Smooth muscle cell of the brain vasculature (primary cell): ENCODE measurements around the gene RTP3.
"Not testable (repeated sequence)": the region's sequence is repeated elsewhere in the genome, so short reads cannot be mapped to it uniquely, and the experiment has no call there.

Experiments used
- DNase-seq: peaks from one replicate; pipeline ENCODE4 v3.0.0-alpha.2; 2012; ENCODE audit warnings: low read depth, low spot score

RTP3 gene

DNA sequence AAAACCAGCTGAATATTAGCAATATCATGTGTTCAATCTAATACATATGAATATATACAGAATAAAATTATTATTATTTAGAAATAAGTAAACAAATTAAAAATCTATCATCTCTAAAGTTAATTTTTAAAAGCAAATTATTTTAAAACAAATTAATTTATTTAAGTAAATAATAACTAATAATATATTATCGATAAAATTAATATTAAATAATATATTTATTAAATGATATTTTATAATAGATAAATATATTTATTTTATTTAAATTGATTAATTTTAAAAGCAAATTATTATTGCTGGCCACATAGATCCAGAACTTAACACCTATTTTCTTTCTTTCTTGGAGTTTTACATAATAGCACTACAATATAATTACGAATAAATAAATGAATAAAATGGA lies 22.2 kb downstream of the RTP3 start:
- DNase-seq: no peak

DNA sequence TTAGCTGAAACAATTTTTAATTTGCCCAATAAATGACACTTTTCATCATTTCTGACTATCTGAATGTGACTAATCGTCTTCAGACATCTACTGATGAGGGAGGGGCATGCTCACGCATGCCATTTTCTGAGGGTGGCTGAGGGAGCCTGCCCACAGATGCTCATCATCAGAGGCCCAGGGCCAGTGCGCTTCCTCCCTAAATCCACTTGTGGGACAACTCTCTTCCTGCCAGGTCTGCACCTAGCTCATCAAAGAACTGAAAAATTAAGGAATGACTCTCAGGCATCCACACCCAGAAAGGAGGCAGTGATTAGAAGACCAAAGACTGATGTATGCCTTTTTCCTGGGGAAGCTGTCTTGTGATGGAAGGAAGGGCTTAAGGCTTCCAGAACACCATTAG lies 22.8 kb downstream of the RTP3 start:
- DNase-seq: no peak

DNA sequence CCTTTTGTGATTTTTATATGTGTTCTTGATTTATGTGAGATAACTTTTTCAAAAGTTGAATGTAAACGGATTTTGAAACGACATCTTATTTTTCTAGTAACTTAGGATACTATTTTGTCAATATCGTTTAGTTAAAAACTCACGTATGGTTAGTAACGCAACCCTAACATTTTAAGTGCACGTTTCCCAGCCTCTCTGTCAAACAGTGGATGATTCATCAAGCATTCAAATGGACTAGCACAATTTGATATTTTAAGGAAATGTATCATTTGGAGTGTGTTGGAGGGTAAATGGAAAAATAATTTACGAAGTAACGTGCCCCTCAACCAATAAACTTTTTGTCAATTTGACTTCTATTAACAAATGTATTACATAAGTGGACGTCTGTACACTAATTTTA lies 23.3 kb downstream of the RTP3 start:
- no peak for DNase-seq

DNA sequence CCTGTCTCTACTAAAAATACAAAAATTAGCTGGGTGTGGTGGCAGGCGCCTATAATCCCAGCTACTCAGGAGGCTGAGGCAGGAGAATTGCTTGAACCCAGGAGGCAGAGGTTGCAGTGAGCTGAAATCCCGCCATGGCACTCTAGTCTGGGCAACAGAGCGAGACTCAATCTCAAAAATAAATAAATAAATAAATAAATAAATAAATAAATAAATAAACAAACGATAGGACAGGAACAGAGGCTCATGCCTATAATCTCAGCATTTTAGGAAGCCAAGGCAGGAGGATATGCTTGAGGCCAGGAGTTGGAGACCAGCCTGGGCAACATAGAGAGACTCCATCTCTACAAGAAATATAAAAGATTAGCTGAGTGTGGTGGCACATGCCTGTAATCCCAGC lies 24.4 kb downstream of the RTP3 start:
- DNase-seq: not testable (repeated sequence)

DNA sequence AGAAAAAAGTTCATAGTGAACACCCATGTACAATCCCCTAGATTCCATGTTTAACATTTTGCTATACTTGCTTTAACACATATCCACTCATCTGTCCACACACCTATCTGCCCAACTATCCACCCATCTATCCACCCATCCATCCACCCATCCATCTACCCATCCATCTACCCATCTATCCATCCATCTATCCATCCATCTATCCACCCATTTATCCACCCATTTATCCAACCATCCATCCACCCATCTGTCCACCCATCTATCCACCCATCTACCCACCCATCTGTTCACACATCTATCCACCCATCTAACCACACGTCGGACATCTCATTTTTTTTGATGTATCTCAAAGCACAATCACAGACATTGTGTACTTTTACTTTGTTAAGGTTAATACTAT lies 25.8 kb downstream of the RTP3 start:
- no peak for DNase-seq

DNA sequence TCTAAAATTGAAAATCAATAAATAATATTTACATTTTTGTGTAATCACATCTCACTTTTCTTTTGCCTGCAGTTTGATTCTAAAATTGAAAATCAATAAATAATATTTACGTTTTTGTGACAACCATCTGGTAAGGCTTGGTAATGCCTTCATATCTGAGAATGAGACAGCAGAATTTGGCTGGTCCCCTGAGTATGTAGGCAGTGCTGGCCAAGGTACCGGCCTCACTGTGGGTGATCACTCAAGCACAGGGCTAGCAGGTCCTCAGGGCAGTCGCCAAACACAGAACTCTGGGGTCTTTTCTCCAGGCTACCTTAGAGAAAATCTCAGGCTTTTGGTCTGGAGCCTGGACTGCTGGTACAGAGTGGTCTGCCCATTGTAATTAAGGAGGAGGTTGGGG lies 26.2 kb downstream of the RTP3 start:
- DNase-seq: no peak

DNA sequence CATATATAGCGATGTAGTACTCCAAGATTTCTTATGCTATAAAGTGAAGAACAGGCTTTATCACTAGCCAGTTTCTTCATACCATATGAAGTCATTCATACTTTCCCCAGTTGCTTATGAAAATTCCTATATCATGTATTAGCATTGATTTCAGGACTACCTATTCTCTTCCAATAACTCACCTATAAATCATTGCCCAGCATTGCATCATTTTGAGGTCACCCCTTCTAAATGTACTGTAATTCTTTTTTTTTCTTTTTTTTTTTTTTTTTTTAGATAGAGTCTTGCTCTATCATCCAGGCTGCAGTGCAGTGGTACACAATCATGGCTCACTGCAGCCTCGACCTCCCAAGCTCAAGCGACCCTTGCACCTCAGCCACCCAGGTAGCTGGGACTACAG lies 27.1 kb downstream of the RTP3 start:
- DNase-seq: no peak

DNA sequence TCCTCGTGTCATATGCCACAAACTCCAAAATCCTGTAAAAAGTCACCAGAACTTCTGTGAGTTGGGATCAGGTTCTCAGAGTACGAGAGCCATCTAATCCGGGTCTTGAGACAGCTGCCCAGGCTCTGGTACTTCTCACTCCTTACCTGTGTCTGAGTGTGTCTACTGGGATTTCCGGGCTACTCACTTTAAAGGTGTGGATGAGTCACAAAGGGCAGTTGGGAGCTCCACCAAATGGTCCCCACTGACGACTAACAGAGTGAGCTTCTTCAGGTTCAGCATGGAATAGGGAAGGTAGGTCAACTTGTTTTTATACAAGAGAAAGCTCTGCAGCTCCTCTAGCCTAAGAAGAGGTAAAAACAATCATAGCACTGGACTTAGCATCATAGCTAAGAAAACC lies 29.5 kb downstream of the RTP3 start:
- DNase-seq: no peak

DNA sequence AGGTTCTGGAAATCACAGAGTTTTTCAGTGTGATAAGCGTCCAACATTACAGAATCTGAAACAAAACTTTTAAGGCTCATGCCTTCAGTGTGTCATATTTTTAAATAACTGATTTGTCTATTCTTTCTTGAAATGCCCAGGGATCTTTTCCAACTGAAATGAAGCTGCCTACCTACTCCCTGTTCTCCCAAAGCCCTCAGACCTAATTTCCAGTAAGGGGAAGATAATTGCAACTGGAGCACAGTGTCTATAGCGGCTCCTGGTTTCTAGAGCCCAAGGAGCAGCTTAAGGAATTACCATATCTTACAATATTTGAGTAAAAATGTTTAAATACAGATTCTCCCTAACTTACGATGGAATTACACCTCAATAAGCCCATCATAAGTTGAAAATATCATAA lies 35.3 kb downstream of the RTP3 start:
- DNase-seq: no peak

DNA sequence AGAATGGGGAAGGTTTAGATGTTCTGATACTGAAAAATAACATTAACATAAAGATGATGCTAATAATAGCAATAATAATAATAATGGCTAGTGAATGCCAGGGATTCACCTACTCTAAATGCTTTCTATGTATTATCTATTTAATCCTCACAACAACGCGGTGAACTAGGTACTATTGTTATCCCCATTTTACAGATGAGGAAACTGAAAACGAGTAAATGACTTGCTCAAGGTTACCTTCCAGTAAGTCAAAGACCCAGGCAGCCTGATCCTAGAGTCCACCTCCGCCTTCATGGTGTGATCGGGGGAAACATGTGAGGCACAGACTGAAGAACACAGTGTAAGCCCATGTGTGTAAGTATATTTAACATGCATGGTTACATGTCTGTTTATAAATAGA lies 38.0 kb downstream of the RTP3 start:
- DNase-seq: no peak

DNA sequence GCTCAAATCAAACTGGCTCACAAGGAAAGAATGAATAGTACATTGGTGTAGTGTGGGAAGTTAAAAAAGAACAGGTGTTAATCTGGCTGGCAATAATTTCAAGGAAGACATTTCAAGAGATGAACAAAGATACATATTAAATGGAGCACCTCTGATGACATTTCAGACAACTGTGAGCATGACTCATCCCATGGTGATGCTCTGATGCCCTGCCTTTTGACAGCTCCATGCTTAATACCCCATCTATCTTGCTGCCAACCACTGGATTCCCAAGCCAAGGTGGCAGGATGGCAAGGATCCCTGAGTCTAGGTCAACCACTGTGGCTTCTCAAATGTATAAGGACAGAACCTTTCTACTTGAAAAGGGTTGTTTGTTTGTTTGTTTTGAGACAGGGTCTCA lies 39.0 kb downstream of the RTP3 start:
- DNase-seq: no peak

DNA sequence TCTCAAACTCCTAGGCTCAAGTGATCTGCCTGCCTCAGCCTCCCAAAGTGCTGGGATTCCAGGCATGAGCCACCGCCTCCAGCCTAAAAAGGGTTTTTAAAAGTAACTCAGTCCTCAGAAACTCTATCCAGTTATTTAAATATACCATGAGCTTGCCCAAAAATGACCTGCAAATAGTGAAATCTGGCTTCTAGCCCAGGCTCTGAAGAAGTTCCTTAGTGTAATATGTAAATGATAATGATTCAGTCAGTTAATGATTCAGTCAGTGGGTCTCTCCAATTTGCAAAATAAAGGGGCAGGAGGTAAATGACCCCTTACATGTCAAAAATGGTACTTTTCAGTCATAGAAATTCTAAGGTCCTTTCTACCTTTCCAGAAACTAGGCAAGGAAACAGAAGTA lies 39.5 kb downstream of the RTP3 start:
- no peak for DNase-seq

DNA sequence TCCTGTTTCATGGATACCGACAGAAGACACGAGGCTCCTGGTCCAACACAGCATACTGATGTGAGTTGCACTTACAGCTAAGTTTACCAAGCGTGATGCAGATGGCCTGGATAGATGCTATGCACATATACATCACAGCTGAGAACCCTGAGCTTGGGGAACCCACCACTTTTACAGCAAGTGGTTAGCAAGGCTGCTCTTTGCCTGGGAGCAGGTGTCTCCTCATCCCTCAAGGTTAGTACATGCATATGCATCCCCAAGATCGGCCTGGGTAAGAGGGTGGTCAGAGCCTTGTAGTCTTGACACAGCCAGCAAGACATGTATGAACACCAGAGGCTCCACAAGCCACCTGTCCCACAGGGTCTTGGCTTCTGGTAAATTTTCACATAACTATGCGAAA lies 40.0 kb downstream of the RTP3 start:
- DNase-seq: no peak

DNA sequence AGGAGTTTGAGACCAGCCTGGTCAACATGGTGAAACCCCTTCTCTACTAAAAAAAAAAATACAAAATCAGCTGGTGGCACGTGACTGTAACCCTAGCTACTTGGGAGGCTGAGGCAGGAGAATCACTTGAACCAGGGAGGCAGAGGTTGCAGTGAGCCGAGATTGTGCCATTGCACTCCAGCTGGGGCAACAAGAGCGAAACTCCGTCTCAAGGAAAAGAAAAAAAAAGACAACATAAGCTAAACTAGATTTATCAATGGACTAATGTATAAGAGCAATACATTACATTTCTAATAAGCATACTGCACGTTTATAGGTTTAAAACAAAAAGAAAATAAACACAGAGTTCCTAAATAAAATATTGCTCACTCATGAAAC lies 40.6 kb downstream of the RTP3 start:
- DNase-seq: not testable (repeated sequence)

DNA sequence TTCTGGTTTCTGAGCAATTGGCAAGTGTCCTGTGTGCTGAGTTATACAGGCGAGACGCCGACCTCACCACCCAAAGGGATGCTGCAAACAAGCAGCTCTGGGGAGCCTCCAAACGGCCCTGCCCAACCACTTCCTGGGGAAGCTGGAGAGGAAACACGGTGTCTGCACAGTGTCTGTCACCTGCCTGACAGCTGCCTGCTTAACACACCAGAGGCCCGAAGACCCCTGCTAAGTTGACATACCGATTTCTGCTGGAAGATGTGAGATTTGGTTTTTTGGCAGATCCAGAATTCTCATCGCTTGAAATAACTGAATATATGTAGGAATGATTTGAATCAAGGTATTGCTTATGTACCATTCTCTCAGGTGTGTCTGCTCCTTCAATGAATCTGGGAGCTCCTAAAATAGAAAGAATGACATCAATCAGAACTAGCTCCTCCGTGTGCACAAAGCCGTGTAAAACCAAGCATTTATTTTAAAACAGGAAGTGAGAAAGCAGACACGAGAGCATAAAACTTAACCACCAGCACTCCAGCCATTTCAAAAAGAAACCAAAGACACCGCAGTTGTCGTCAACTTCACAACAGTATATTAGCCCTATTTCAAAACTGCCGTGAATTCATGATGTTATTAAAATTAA lies 41.1 kb downstream of the RTP3 start:
- no peak for DNase-seq

DNA sequence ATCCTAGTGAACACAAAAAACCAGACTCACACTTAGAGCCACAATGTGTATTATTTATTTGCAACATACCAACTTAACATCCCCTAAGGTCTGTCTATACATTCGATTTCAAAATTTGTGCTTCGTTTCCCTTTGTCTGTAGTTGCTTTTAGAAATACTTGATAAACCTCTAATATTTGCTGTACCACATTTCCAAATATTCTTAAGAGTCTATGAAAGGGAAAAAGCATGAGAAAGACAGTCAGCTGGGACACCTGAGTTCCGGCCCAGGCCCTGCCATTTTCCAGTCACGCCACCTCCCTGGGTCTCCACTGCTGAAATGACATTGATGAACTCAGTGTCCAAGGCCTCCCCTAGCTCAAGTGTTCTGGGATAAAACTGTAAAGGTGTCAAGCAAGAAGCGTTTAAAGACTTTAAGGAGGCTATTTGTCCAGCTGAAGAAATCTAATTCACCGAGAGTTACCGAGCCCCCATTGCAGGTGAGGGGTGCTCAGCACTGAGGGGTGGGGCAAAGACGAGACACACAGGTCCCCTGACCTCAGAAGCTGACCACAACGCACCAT lies 41.7 kb downstream of the RTP3 start:
- no peak for DNase-seq

DNA sequence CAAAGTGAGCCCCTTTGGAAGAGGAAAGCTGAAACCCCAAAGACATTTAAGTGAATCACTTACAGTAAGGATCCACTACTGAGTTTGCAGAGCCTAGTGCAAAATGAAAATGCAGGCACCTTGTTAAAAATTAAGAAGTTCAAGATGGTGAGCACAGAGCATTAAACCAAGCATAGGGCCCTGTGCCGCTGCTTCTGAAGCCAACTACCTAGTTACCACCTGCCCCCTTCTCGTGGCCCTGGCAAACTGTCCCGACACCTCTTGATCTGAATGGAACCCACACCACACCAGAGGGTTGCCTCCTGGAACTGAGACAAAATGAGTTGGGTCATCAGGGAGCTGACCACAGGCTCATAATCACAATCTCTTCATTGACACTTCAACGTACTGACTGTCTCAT lies 42.8 kb downstream of the RTP3 start:
- no peak for DNase-seq

DNA sequence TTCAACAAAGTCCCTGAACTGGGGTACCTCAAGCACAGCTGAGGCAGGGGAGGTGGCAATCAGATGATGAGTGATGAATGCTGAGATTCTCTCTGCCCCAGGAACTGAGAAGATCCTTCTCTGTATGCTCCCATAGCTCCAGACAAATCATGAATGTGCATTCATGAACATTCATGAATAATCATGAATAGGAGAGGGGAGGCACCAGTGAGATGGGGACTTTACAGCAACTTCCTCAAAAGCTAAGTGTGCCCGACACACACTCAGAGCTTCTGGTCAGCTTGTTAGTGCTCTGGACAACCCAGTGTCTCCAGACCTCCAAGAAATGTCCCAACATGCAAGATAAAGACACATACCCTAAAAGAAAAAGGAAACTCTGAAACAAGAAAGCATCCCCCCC lies 44.1 kb downstream of the RTP3 start:
- DNase-seq: no peak

DNA sequence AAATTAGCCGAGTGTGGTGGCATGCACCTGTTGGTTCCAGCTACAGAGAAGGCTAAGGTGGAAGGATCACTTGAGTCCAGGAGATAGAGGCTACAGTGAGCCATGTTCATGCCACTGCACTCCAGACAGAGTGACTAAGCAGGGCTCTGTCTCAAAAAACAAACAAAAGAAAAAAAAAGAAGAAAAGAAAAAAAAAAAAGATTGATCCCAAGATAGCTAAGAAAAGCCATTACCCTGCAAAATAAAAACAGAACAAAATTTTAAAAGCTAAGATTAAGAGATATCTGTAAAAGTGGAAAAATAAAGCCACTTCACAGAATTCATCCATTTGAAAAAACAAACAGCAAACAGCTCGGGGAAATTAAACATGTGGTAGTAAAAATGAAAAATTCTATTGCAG lies 44.6 kb downstream of the RTP3 start:
- DNase-seq: no peak

DNA sequence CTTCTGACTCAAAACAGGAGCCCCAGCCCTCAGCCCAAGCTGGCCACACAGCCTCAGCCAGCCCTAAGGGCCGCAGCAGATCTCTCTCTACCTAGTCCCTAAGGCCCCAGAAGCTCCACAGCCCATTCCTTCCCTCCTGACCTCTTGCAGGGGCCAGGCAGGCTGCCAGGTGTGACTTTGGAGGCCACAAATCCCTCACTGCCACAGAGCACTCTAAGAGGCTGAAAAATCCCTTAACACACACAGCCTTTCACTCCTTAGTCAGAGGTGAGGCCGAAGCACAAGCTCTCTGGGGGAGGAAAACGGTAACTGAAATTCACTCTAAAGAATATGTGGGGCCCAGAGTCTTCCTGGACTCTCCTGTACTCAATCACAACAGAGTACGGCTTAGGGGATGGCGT lies 45.0 kb downstream of the RTP3 start:
- no peak for DNase-seq

DNA sequence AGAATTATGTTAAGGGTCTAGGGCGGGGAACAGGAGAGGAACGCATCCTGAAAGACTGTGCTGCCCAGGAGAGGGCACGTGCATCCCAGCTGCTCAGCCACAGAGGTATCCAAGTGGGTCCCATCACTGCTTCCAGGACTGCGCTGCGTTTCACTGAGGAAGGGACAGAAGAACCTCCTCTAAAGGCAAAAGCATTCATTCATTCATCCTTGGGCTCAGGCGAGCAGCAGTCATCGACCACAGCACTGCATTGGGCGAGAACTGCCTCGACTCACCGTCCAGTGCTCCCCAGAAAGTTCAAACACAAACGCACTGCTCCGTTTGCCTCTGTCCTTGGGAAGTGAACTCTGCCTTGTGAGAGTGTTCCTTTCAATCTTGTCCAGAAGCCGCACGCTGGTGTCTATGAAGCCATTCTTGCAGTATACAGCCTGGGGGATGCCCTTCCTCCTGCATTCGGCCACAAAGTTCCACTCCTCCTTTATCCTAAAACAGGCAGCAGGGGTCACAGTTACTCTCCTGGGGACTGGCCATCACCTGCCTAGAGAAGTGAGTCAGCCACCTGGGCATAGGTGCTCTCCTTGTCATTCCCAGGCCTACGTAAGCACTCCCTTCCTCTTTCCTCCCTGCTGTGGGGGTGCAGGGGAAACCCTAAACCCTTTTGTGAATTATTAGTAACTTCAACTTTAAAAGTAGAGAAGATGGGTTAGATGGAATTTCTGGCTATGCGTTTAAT lies 47.2 kb downstream of the RTP3 start:
- DNase-seq: no peak

DNA sequence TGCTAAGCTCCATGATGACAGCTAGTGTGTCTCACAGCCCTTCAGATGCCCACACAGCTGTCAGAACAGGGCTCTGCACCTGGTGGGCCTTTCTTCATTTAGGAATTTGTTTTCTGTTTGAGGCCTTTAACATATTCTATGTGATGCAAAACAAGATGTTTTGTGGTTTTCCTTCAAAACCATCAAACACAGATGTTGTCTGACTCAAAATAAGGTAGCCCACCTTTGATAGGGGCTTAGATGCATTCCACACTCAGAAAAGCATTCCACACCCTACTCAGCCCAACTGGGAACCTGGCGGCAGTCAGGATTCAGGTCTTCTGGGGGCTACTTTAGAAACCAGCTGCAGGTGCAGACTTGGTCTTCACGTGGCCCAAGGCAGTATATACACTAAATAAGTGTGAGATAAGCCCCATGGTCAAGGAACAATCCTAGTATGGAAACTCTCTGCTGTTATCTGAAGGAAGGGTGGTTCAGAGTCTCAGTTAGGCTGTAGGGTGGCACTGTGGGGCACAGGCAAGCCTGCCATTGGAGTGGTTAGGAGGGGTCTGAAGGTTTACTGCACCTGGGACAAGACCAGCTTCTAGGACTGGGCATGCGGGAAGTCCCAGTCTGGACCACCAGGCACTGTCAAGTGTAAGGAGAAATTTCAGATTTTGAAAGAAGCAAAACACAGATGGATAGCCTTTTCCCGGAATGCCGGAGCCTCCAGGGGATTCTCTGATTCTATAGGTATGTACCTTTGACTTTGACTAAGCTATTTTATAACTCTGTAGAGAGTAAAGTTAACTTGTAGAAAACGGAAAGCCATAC lies 48.2 kb downstream of the RTP3 start:
- DNase-seq: no peak
